ENCODE data around the gene SIM2.

SIM2 gene

DNA sequence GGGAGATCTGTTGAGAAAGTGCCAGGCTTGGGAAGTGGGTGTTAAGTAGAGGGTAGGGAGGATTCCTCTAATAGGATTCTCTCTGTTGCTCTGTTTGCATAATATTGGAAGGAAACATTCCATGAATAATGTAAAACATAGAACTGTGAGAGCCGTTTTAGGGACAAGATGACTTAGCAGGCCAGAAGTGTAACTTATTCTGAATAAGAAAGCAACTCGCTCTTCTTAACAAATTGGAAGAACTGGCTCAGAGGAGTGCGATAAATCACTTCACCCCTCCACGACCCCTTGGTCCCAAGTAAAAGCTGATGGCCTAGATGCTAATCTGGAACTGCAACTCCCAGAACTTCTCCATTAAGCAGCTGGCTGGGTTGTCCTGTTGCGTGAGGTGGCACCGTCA, 19.1 kb downstream of the SIM2 start:
- H3K4me2 ChIP-seq (ENCODE audit: low read length): no peak overlapping the region
- no peak overlapping the region for H3K27ac ChIP-seq (ENCODE audit: low read length)
- peaks cover 16% of the 10 kb centered on the region for H3K27me3 ChIP-seq (ENCODE audit: low read depth, low read length)
- H3K4me3 ChIP-seq (ENCODE audit: low read length): no peak overlapping the region
- no peaks in the 10 kb centered on the region for H3K9me3 ChIP-seq (ENCODE audit: insufficient read depth, low read length)
- H3K4me1 ChIP-seq (ENCODE audit: low read length): no peaks in the 10 kb centered on the region
- no peaks in the 10 kb centered on the region for H3K36me3 ChIP-seq (replicated peaks; ENCODE audit: low read depth, low read length)
- TF ChIP-seq, protein P1, sequence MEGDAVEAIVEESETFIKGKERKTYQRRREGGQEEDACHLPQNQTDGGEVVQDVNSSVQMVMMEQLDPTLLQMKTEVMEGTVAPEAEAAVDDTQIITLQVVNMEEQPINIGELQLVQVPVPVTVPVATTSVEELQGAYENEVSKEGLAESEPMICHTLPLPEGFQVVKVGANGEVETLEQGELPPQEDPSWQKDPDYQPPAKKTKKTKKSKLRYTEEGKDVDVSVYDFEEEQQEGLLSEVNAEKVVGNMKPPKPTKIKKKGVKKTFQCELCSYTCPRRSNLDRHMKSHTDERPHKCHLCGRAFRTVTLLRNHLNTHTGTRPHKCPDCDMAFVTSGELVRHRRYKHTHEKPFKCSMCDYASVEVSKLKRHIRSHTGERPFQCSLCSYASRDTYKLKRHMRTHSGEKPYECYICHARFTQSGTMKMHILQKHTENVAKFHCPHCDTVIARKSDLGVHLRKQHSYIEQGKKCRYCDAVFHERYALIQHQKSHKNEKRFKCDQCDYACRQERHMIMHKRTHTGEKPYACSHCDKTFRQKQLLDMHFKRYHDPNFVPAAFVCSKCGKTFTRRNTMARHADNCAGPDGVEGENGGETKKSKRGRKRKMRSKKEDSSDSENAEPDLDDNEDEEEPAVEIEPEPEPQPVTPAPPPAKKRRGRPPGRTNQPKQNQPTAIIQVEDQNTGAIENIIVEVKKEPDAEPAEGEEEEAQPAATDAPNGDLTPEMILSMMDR (IDR thresholded peaks at IDR 0.05; ENCODE audit: low read depth, low read length): no peak
- no peak for TF ChIP-seq EZH2phosphoT487 (IDR thresholded peaks at IDR 0.05; ENCODE audit: low read depth)
- no peaks in the 10 kb centered on the region for H3K79me2 ChIP-seq (ENCODE audit: low read length)
- no peak overlapping the region for H3K9ac ChIP-seq (ENCODE audit: low read length)
- no peak overlapping the region for H2AFZ ChIP-seq (ENCODE audit: low read depth, low read length)
- H4K20me1 ChIP-seq (ENCODE audit: insufficient read depth, low read length): no peaks in the 10 kb centered on the region

DNA sequence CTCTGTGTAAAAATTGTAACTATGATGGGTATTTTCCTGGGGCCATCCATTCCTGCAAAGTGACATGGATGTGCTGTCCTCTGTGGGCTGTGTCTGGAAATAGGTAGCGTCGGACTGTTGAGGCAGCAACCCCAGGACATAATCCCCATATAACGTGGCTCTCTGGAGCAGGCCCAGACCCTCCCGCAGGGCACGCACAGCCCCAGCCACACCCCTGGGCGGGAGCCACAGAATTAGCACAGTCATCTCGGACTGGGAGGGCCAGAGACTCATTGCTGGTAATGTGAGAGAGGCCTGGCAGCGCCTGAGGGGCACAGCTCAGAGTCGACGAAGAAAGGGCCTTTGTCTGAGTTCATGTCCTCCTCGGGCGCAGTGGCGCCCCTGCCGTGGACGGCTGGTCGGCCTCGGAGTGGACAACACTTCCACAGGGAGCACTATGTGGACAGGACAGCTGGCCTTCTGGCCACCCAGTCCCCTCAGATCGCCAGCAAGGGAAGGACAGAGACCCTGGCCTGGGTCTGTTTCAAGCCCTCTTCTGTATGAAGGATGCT, 20.1 kb downstream of the SIM2 start:
- H3K27me3 ChIP-seq (ENCODE audit: low read depth, low read length): peaks cover 7% of the 10 kb centered on the region
- no peaks in the 10 kb centered on the region for H3K4me1 ChIP-seq (ENCODE audit: low read length)
- no peak overlapping the region for H2AFZ ChIP-seq (ENCODE audit: low read depth, low read length)
- H3K79me2 ChIP-seq (ENCODE audit: low read length): no peaks in the 10 kb centered on the region
- no peaks in the 10 kb centered on the region for H4K20me1 ChIP-seq (ENCODE audit: insufficient read depth, low read length)
- H3K4me3 ChIP-seq (ENCODE audit: low read length): no peak overlapping the region
- H3K36me3 ChIP-seq (replicated peaks; ENCODE audit: low read depth, low read length): no peaks in the 10 kb centered on the region
- H3K4me2 ChIP-seq (ENCODE audit: low read length): no peak overlapping the region
- H3K9ac ChIP-seq (ENCODE audit: low read length): no peak overlapping the region
- no peaks in the 10 kb centered on the region for H3K9me3 ChIP-seq (ENCODE audit: insufficient read depth, low read length)
- TF ChIP-seq EZH2phosphoT487 (IDR thresholded peaks at IDR 0.05; ENCODE audit: low read depth): no peak
- TF ChIP-seq, protein P1 (IDR thresholded peaks at IDR 0.05; ENCODE audit: low read depth, low read length): no peak
- no peak overlapping the region for H3K27ac ChIP-seq (ENCODE audit: low read length)

DNA sequence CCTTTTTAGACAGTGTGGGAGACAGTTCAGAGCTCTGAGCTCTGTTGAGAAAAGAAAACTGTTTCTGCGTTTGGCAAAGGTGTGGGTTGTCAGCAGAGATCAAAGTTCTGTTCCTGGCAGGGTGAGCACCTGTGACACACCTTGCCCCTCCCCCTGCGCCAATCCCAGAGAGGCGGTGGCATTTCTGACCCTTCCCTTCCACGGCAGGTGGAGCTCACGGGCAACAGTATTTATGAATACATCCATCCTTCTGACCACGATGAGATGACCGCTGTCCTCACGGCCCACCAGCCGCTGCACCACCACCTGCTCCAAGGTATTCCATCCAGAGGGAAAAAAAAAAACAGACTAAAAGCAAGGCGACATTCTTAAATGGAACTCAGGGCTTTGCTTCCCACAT, 20.7 kb downstream of the SIM2 start:
- Histone ChIP-seq H3K9ac (ENCODE audit: low read length) (no peak overlapping the region), H3K9me3 (ENCODE audit: insufficient read depth, low read length) (no peaks in the 10 kb centered on the region), H3K27ac (ENCODE audit: low read length) (no peak overlapping the region), H3K79me2 (ENCODE audit: low read length) (no peaks in the 10 kb centered on the region), H3K27me3 (ENCODE audit: low read depth, low read length) (peaks cover under 1% of the 10 kb centered on the region; the same call in 1 of the 2 replicates), H3K36me3 (replicated peaks; ENCODE audit: low read depth, low read length) (no peaks in the 10 kb centered on the region), H3K4me2 (ENCODE audit: low read length) (no peak overlapping the region), H4K20me1 (ENCODE audit: insufficient read depth, low read length) (no peaks in the 10 kb centered on the region), H3K4me1 (ENCODE audit: low read length) (no peaks in the 10 kb centered on the region), H2AFZ (ENCODE audit: low read depth, low read length) (no peak overlapping the region), H3K4me3 (ENCODE audit: low read length) (no peak overlapping the region)
- no peak for TF ChIP-seq EZH2phosphoT487 (IDR thresholded peaks at IDR 0.05; ENCODE audit: low read depth)
- TF ChIP-seq, protein P1 (IDR thresholded peaks at IDR 0.05; ENCODE audit: low read depth, low read length): no peak

DNA sequence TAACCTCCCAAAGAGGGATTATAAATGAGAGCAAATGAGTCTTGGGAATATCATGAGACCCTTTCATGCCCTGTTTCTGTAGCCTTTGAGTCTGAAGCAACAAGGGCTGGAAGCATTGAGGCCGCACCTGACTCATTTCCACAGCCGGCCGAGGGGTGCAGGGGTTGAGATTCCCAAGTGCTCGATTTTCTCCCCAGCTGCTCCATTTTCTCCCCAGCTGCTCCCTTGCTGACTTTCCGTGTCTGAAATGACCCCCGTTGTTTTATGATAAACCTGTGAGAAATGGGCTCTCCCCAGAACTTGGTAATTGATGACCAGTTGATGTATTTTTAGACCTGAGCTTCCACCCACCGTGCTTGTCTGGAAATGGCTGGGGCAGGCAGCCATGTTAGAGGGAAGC, 22.9 kb downstream of the SIM2 start:
- Histone ChIP-seq H3K36me3 (replicated peaks; ENCODE audit: low read depth, low read length) (no peaks in the 10 kb centered on the region), H3K4me2 (ENCODE audit: low read length) (no peak overlapping the region), H3K9me3 (ENCODE audit: insufficient read depth, low read length) (no peaks in the 10 kb centered on the region), H3K27me3 (ENCODE audit: low read depth, low read length) (no peaks in the 10 kb centered on the region; the same call in 1 of the 2 replicates), H3K4me3 (ENCODE audit: low read length) (no peak overlapping the region), H4K20me1 (ENCODE audit: insufficient read depth, low read length) (no peaks in the 10 kb centered on the region), H2AFZ (ENCODE audit: low read depth, low read length) (no peak overlapping the region), H3K79me2 (ENCODE audit: low read length) (no peaks in the 10 kb centered on the region), H3K9ac (ENCODE audit: low read length) (no peak overlapping the region), H3K27ac (ENCODE audit: low read length) (no peak overlapping the region), H3K4me1 (ENCODE audit: low read length) (no peaks in the 10 kb centered on the region)
- no peak for TF ChIP-seq EZH2phosphoT487 (IDR thresholded peaks at IDR 0.05; ENCODE audit: low read depth)
- TF ChIP-seq, protein P1 (IDR thresholded peaks at IDR 0.05; ENCODE audit: low read depth, low read length): no peak
